ENCODE measurements around the gene PCGF5. TPM values are rescaled to one million over a fixed set of nuclear protein-coding genes. Genes with fewer than 3 reads are reported as not detected.

PCGF5 gene
- total RNA-seq, 4 donors from 2014 or later: 47.8 to 63.7 (median 55.0) TPM

GRCh38 chr10:91286572-91286971 is 66.1 kb downstream of the PCGF5 start:
- H3K27ac ChIP-seq: no peak overlapping the region
- H3K27me3 ChIP-seq: no peaks in the 10 kb centered on the region
- H3K9me3 ChIP-seq: no peaks in the 10 kb centered on the region
- intact Hi-C loops (cut with DNase I): no loop called here
- DNase-seq: no peak
- TF ChIP-seq CTCF (IDR thresholded peaks at IDR 0.05) (no peak), POLR2A (IDR thresholded peaks at IDR 0.05) (no peak)
- H3K4me3 ChIP-seq (replicated peaks in 1 of 3): no peak overlapping the region
- no peaks in the 10 kb centered on the region for H3K4me1 ChIP-seq
- H3K36me3 ChIP-seq: no peaks in the 10 kb centered on the region
- WGBS, 2 donors: 76 to 82% methylated on average over 2 of the region's 2 CpGs

- Histone ChIP-seq H3K27me3 (no peaks in the 10 kb centered on the region), H3K27ac (no peak overlapping the region), H3K9me3 (no peaks in the 10 kb centered on the region), H3K4me3 (replicated peaks in 1 of 3) (no peak overlapping the region), H3K36me3 (no peaks in the 10 kb centered on the region), H3K4me1 (no peaks in the 10 kb centered on the region)
- TF ChIP-seq CTCF (IDR thresholded peaks at IDR 0.05) (no peak), POLR2A (IDR thresholded peaks at IDR 0.05) (no peak)
- no peak for DNase-seq
- 71% methylated on average over 4 of the region's 4 CpGs for WGBS, 2 donors
- intact Hi-C loops (cut with DNase I): no loop called here
These were observed 66.8 kb downstream of the PCGF5 start for GRCh38 chr10:91287276-91287675.

- no peak overlapping the region for H3K27ac ChIP-seq
- no peak for DNase-seq
- TF ChIP-seq POLR2A (IDR thresholded peaks at IDR 0.05): no peak
- no peak for TF ChIP-seq CTCF (IDR thresholded peaks at IDR 0.05)
- intact Hi-C loops (cut with DNase I): no loop called here
- no peaks in the 10 kb centered on the region for H3K27me3 ChIP-seq
- no peaks in the 10 kb centered on the region for H3K36me3 ChIP-seq
- no peaks in the 10 kb centered on the region for H3K4me1 ChIP-seq
- H3K9me3 ChIP-seq: no peaks in the 10 kb centered on the region
- 80 to 83% methylated on average over 4 of the region's 4 CpGs for WGBS, 2 donors
- no peak overlapping the region for H3K4me3 ChIP-seq (replicated peaks in 1 of 3)
These were observed 67.4 kb downstream of the PCGF5 start for GRCh38 chr10:91287912-91288311.

- DNase-seq: no peak
- no peak overlapping the region for H3K27ac ChIP-seq
- no peaks in the 10 kb centered on the region for H3K4me1 ChIP-seq
- no peaks in the 10 kb centered on the region for H3K36me3 ChIP-seq
- H3K4me3 ChIP-seq (replicated peaks in 1 of 3): no peak overlapping the region
- H3K27me3 ChIP-seq: no peaks in the 10 kb centered on the region
- 93 to 97% methylated on average over 1 of the region's 1 CpG for WGBS, 2 donors
- intact Hi-C loops (cut with DNase I): no loop called here
- no peaks in the 10 kb centered on the region for H3K9me3 ChIP-seq
- TF ChIP-seq POLR2A (IDR thresholded peaks at IDR 0.05) (no peak), CTCF (IDR thresholded peaks at IDR 0.05) (no peak)
These were observed 68.8 kb downstream of the PCGF5 start for GRCh38 chr10:91289305-91289704.

- no peaks in the 10 kb centered on the region for H3K36me3 ChIP-seq
- intact Hi-C loops (cut with DNase I): no loop called here
- no peak for TF ChIP-seq POLR2A (IDR thresholded peaks at IDR 0.05)
- TF ChIP-seq CTCF (IDR thresholded peaks at IDR 0.05): no peak
- no peak overlapping the region for H3K27ac ChIP-seq
- DNase-seq: no peak
- H3K9me3 ChIP-seq: no peaks in the 10 kb centered on the region
- no peak overlapping the region for H3K4me3 ChIP-seq (replicated peaks in 1 of 3)
- 88 to 90% methylated on average over 5 of the region's 5 CpGs for WGBS, 2 donors
- H3K4me1 ChIP-seq: no peaks in the 10 kb centered on the region
- H3K27me3 ChIP-seq: no peaks in the 10 kb centered on the region
These were observed 70.1 kb downstream of the PCGF5 start for GRCh38 chr10:91290607-91291006.

All from thyroid gland (tissue), 4 donors.